ENCODE results near the gene IL17A. TPM values are rescaled to one million over a fixed set of nuclear protein-coding genes. Genes with fewer than 3 reads are reported as not detected.

IL17A gene
- total and polyA plus RNA-seq, 2 donors (not counting 3 experiments of a cell fraction or from before 2014, with no cell fraction given) = not detected

GRCh38 chr6:52209770-52210169 lies 23.6 kb downstream of the IL17A start:
- ChIA-PET CTCF (no interaction called here), POLR2A (no interaction called here)
- dilution Hi-C loops (cut with MboI; ENCODE audit: extremely low pct_ligation_motif_present, low sequenced_read_pairs) = no loop called here

More at GRCh38 chr6:52209770-52210169, 23.6 kb downstream of the IL17A start:
- H3K4me3 ChIP-seq (replicated peaks in 1 of 3; ENCODE audit: insufficient read depth in 1 of 3, low read depth in 1 of 3, low read length in 3 of 3) = no peak overlapping the region
- H2AFZ ChIP-seq (ENCODE audit: low read depth, low read length) = no peak overlapping the region
- no peaks in the 10 kb centered on the region for H4K20me1 ChIP-seq (replicated peaks; ENCODE audit: control insufficient read depth, extremely low read depth, insufficient read depth, low read length)
- H3K36me3 ChIP-seq (ENCODE audit: control insufficient read depth in 2 of 2, extremely low read depth in 1 of 2, insufficient read depth in 2 of 2, low read length in 2 of 2) = no peaks in the 10 kb centered on the region
- no peak overlapping the region for H3K9ac ChIP-seq (replicated peaks; ENCODE audit: extremely low read depth, insufficient read depth, low read length)
- no peak overlapping the region for H3K27ac ChIP-seq (ENCODE audit: insufficient read depth, low read depth, low read length)
- intact Hi-C loops (cut with micrococcal nuclease) = no loop called here
- H3K27me3 ChIP-seq (ENCODE audit: control insufficient read depth in 2 of 2, insufficient read depth in 2 of 2, low read length in 2 of 2) = peaks cover 0 to 2% of the 10 kb centered on the region in 2 experiments
- no peaks in the 10 kb centered on the region for H3K9me3 ChIP-seq (replicated peaks; ENCODE audit: control insufficient read depth, insufficient read depth, low read length)
- FAIRE-seq (no peak), DNase-seq (ENCODE audit: low read depth, low spot score) (no peak)
- no peaks in the 10 kb centered on the region for H3K9me1 ChIP-seq (replicated peaks; ENCODE audit: control insufficient read depth, extremely low read depth, insufficient read depth, low read length)
- TF ChIP-seq CTCF (IDR thresholded peaks at IDR 0.05; ENCODE audit: extremely low read depth in 1 of 2, insufficient read depth in 1 of 2, low read depth in 1 of 2, low read length in 2 of 2) = no peak
- TF ChIP-seq POLR2A (IDR thresholded peaks at IDR 0.05; ENCODE audit: low read depth, low read length) = no peak
- TF ChIP-seq POLR2AphosphoS5 (IDR thresholded peaks at IDR 0.05; ENCODE audit: insufficient read depth, low read depth, low read length) = no peak
- TF ChIP-seq GATA2 (IDR thresholded peaks at IDR 0.05; ENCODE audit: insufficient read depth, insufficient read length, low read depth, low read length) = no peak
- TF ChIP-seq MYC (IDR thresholded peaks at IDR 0.05; ENCODE audit: low read depth, low read length) = no peak
- TF ChIP-seq MAX (IDR thresholded peaks at IDR 0.05; ENCODE audit: insufficient read depth, insufficient read length) = no peak
- TF ChIP-seq EZH2 (IDR thresholded peaks at IDR 0.05; ENCODE audit: borderline replicate concordance, low read depth, low read length, severe bottlenecking) = no peak
- no peak for TF ChIP-seq FOS (IDR thresholded peaks at IDR 0.05; ENCODE audit: borderline replicate concordance, insufficient read depth, low read length)
- no peak for TF ChIP-seq JUN (IDR thresholded peaks at IDR 0.05; ENCODE audit: borderline replicate concordance, insufficient read depth, insufficient read length, low read depth)
- no TSS peak for BruUV-seq (replicated peaks)
- no peaks in the 10 kb centered on the region for H3K4me1 ChIP-seq (ENCODE audit: control insufficient read depth, extremely low read depth, insufficient read depth, low read length)
- no peaks in the 10 kb centered on the region for H3K79me2 ChIP-seq (ENCODE audit: control insufficient read depth, insufficient read depth, low read length)
- H3K4me2 ChIP-seq (ENCODE audit: insufficient read depth, low read length) = no peak overlapping the region

Data from endothelial cell of umbilical vein (primary cell).